ENCODE measurements around the gene NBPF12. TPM values are rescaled to one million over a fixed set of nuclear protein-coding genes. Genes with fewer than 3 reads are reported as not detected.
"Not testable (repeated sequence)": the region's sequence is repeated elsewhere in the genome, so short reads cannot be mapped to it uniquely, and the experiment has no call there.

Gene NBPF12
- total RNA-seq, 5 donors from 2014 or later (not counting 1 experiment from before 2014, with no cell fraction given) = 23.8 to 29.4 (median 24.4) TPM

- ATAC-seq (replicated peaks in 1 of 4) = not testable (repeated sequence)
These were observed 88.9 kb downstream of the NBPF12 start for GRCh38 chr1:147026975-147027374.

GRCh38 chr1:147030066-147030653, 92.0 kb downstream of the NBPF12 start:
- H3K27me3 Mint-ChIP-seq; H3K27me3 ChIP-seq (replicated peaks in 1 of 2; ENCODE audit: control insufficient read depth in 2 of 2, extremely low read depth in 1 of 2, insufficient read depth in 2 of 2, low read length in 1 of 2); H3K36me3 ChIP-seq (ENCODE audit: control insufficient read depth in 2 of 2, extremely low read depth in 1 of 2, insufficient read depth in 1 of 2, low read length in 1 of 2); H3K27ac ChIP-seq (ENCODE audit: low read length); POLR2A ChIA-PET; H3K4me3 Mint-ChIP-seq; CTCF ChIA-PET; ATAC-seq (replicated peaks in 1 of 4); H3K27ac Mint-ChIP-seq; H3K9me3 ChIP-seq; H3K4me1 Mint-ChIP-seq; H3K4me1 ChIP-seq (ENCODE audit: control insufficient read depth in 1 of 2, extremely low read depth in 1 of 2, insufficient read depth in 2 of 2, low read length in 2 of 2); H3K9me3 Mint-ChIP-seq; H3K4me3 ChIP-seq (ENCODE audit: control insufficient read depth in 1 of 2, extremely low read depth in 1 of 2, low read length in 1 of 2); DNase-seq; H3K36me3 Mint-ChIP-seq: not testable (repeated sequence)
- no CpG with 5 or more reads among the region's 4 CpGs for WGBS (ENCODE audit: insufficient coverage)

More at GRCh38 chr1:147026975-147027374, 88.9 kb downstream of the NBPF12 start:
- WGBS (ENCODE audit: insufficient coverage) = no CpG with 5 or more reads among the region's 4 CpGs
- H3K4me1 Mint-ChIP-seq; DNase-seq; H3K27me3 Mint-ChIP-seq; H3K9me3 Mint-ChIP-seq; H3K36me3 Mint-ChIP-seq; H3K4me3 ChIP-seq (ENCODE audit: control insufficient read depth in 1 of 2, extremely low read depth in 1 of 2, low read length in 1 of 2); POLR2A ChIA-PET; H3K4me3 Mint-ChIP-seq; H3K27me3 ChIP-seq (replicated peaks in 1 of 2; ENCODE audit: control insufficient read depth in 2 of 2, extremely low read depth in 1 of 2, insufficient read depth in 2 of 2, low read length in 1 of 2); H3K27ac ChIP-seq (ENCODE audit: low read length); H3K4me1 ChIP-seq (ENCODE audit: control insufficient read depth in 1 of 2, extremely low read depth in 1 of 2, insufficient read depth in 2 of 2, low read length in 2 of 2); H3K27ac Mint-ChIP-seq; H3K36me3 ChIP-seq (ENCODE audit: control insufficient read depth in 2 of 2, extremely low read depth in 1 of 2, insufficient read depth in 1 of 2, low read length in 1 of 2); H3K9me3 ChIP-seq: not testable (repeated sequence)
- CTCF ChIA-PET = interaction anchor here in 1 of 2 donors (0.6 kb wide), 1 partner anchor 1180 kb away, joined by 3 read pairs; no protein-coding TSS in a partner anchor

GRCh38 chr1:147039916-147040315, 101.8 kb downstream of the NBPF12 start:
- Mint-ChIP-seq H3K27me3 (peaks cover 0 to 2% of the 10 kb centered on the region in 2 donors), H3K4me1 (peaks cover 10 to 13% (median 10%) of the 10 kb centered on the region in 3 donors), H3K9me3 (no peaks in the 10 kb centered on the region), H3K27ac (peak overlapping the region in 1 of 2 donors; percentile 23), H3K4me3 (peak overlapping the region in 1 of 3 donors; percentile 2), H3K36me3 (no peaks in the 10 kb centered on the region)
- no peaks in the 10 kb centered on the region for H3K27me3 ChIP-seq (replicated peaks in 1 of 2; ENCODE audit: control insufficient read depth in 2 of 2, extremely low read depth in 1 of 2, insufficient read depth in 2 of 2, low read length in 1 of 2)
- no peaks in the 10 kb centered on the region for H3K9me3 ChIP-seq
- DNase-seq (no peak), ATAC-seq (replicated peaks in 1 of 4) (no peak)
- WGBS (ENCODE audit: insufficient coverage) = 50% methylated on average over 1 of the region's 3 CpGs
- peaks cover 0 to 2% of the 10 kb centered on the region in 2 experiments for H3K4me1 ChIP-seq (ENCODE audit: control insufficient read depth in 1 of 2, extremely low read depth in 1 of 2, insufficient read depth in 2 of 2, low read length in 2 of 2)
- H3K36me3 ChIP-seq (ENCODE audit: control insufficient read depth in 2 of 2, extremely low read depth in 1 of 2, insufficient read depth in 1 of 2, low read length in 1 of 2) = no peaks in the 10 kb centered on the region
- H3K4me3 ChIP-seq (ENCODE audit: control insufficient read depth in 1 of 2, extremely low read depth in 1 of 2, low read length in 1 of 2) = no peak overlapping the region
- no peak overlapping the region for H3K27ac ChIP-seq (ENCODE audit: low read length)
- POLR2A ChIA-PET = no interaction called here
- CTCF ChIA-PET = no interaction called here

- H3K27ac ChIP-seq (ENCODE audit: low read length); ATAC-seq (replicated peaks in 1 of 4): not testable (repeated sequence)
- peak overlapping the region in 1 of 2 donors; percentile 23 for H3K27ac Mint-ChIP-seq
These were observed 104.8 kb downstream of the NBPF12 start for GRCh38 chr1:147042891-147043290.

GRCh38 chr1:147044511-147044910, 106.4 kb downstream of the NBPF12 start:
- H3K27ac ChIP-seq (ENCODE audit: low read length); H3K36me3 ChIP-seq (ENCODE audit: control insufficient read depth in 2 of 2, extremely low read depth in 1 of 2, insufficient read depth in 1 of 2, low read length in 1 of 2); H3K4me3 ChIP-seq (ENCODE audit: control insufficient read depth in 1 of 2, extremely low read depth in 1 of 2, low read length in 1 of 2); DNase-seq; ATAC-seq (replicated peaks in 1 of 4); POLR2A ChIA-PET; H3K4me1 ChIP-seq (ENCODE audit: control insufficient read depth in 1 of 2, extremely low read depth in 1 of 2, insufficient read depth in 2 of 2, low read length in 2 of 2); H3K9me3 Mint-ChIP-seq; H3K4me3 Mint-ChIP-seq; CTCF ChIA-PET; H3K36me3 Mint-ChIP-seq; H3K27me3 ChIP-seq (replicated peaks in 1 of 2; ENCODE audit: control insufficient read depth in 2 of 2, extremely low read depth in 1 of 2, insufficient read depth in 2 of 2, low read length in 1 of 2); H3K9me3 ChIP-seq; H3K27me3 Mint-ChIP-seq: not testable (repeated sequence)
- H3K4me1 Mint-ChIP-seq = peaks cover 34 to 36% (median 35%) of the 10 kb centered on the region in 3 donors
- H3K27ac Mint-ChIP-seq = peak overlapping the region in 1 of 2 donors; percentile 28

More at GRCh38 chr1:147042891-147043290, 104.8 kb downstream of the NBPF12 start:
- peaks cover 30 to 32% (median 31%) of the 10 kb centered on the region in 3 donors for H3K4me1 Mint-ChIP-seq
- DNase-seq; H3K9me3 Mint-ChIP-seq; H3K4me1 ChIP-seq (ENCODE audit: control insufficient read depth in 1 of 2, extremely low read depth in 1 of 2, insufficient read depth in 2 of 2, low read length in 2 of 2); CTCF ChIA-PET; H3K27me3 ChIP-seq (replicated peaks in 1 of 2; ENCODE audit: control insufficient read depth in 2 of 2, extremely low read depth in 1 of 2, insufficient read depth in 2 of 2, low read length in 1 of 2); H3K4me3 ChIP-seq (ENCODE audit: control insufficient read depth in 1 of 2, extremely low read depth in 1 of 2, low read length in 1 of 2); POLR2A ChIA-PET; H3K27me3 Mint-ChIP-seq; H3K9me3 ChIP-seq; H3K36me3 ChIP-seq (ENCODE audit: control insufficient read depth in 2 of 2, extremely low read depth in 1 of 2, insufficient read depth in 1 of 2, low read length in 1 of 2); H3K36me3 Mint-ChIP-seq: not testable (repeated sequence)
- no CpG with 5 or more reads among the region's 3 CpGs for WGBS (ENCODE audit: insufficient coverage)
- peak overlapping the region in 1 of 3 donors; percentile 48 for H3K4me3 Mint-ChIP-seq

Other genes with a start within 250 kb of the NBPF12 start
- gene PRKAB2, start 234.1 kb downstream of the NBPF12 start, total RNA-seq = 10 to 100 TPM; 13.6 to 22.0 (median 18.4) TPM

Data from T-cell (primary cell).